Kidney epithelial cell (primary cell): ENCODE results near the gene ELOVL3. TPM values are rescaled to one million over a fixed set of nuclear protein-coding genes. Genes with fewer than 3 reads are reported as not detected.

ENCODE experiments used
- DNase-seq: peaks from one replicate; pipeline ENCODE4 v3.0.0-alpha.2; 2010; ENCODE audit warnings: low read depth
- H3K27me3 ChIP-seq: 2 replicates; pipeline ENCODE4 v1.6.0; 2011; ENCODE audit warnings: low read length; ENCODE audit not compliant: control insufficient read depth, insufficient read depth
- H3K36me3 ChIP-seq: 2 replicates; pipeline ENCODE4 v1.5.1; 2011; ENCODE audit warnings: low read length; ENCODE audit not compliant: control insufficient read depth, insufficient read depth
- H3K4me3 ChIP-seq: 2 replicates; pipeline ENCODE4 v1.5.1; 2011; ENCODE audit warnings: low read depth, mild to moderate bottlenecking, control low read depth, low read length
- CTCF ChIP-seq: IDR thresholded peaks from 2 replicates; pipeline ENCODE4 v1.5.1; 2011; ENCODE audit warnings: mild to moderate bottlenecking, moderate library complexity, low read length, control low read depth, inconsistent platforms; ENCODE audit not compliant: insufficient read depth, poor library complexity, severe bottlenecking
- total RNA-seq: library from RNA; depleted of rRNA; stranded (reverse); fragments of >200 nt; gene quantifications from 2 replicates; pipeline ENCODE4 v1.2.3, GENCODE V29; 2015

The ELOVL3 gene
- total RNA-seq, 1 donor from 2014 or later = 1.1 TPM

GRCh38 chr10:102231357-102232318 is 5.5 kb downstream of the ELOVL3 start:
- Histone ChIP-seq H3K27me3 (peaks cover 31% of the 10 kb centered on the region), H3K36me3 (no peaks in the 10 kb centered on the region), H3K4me3 (peak overlapping the region; percentile 47)
- DNase-seq = no peak
- TF ChIP-seq CTCF = peak; percentile 91

- no peak overlapping the region for H3K4me3 ChIP-seq
- peaks cover 12% of the 10 kb centered on the region for H3K27me3 ChIP-seq
- TF ChIP-seq CTCF = no peak
- DNase-seq = no peak
- no peaks in the 10 kb centered on the region for H3K36me3 ChIP-seq
These were observed 7.9 kb downstream of the ELOVL3 start for GRCh38 chr10:102233997-102234396.

GRCh38 chr10:102234888-102235597 is 8.9 kb downstream of the ELOVL3 start:
- Histone ChIP-seq H3K36me3 (no peaks in the 10 kb centered on the region), H3K4me3 (no peak overlapping the region), H3K27me3 (peaks cover 11% of the 10 kb centered on the region)
- no peak for DNase-seq
- TF ChIP-seq CTCF = no peak

GRCh38 chr10:102235598-102235920 is 9.5 kb downstream of the ELOVL3 start:
- DNase-seq = peak; percentile 52
- TF ChIP-seq CTCF = no peak
- H3K27me3 ChIP-seq = peaks cover 16% of the 10 kb centered on the region
- H3K4me3 ChIP-seq = no peak overlapping the region
- no peaks in the 10 kb centered on the region for H3K36me3 ChIP-seq

- Histone ChIP-seq H3K4me3 (no peak overlapping the region), H3K27me3 (peaks cover 17% of the 10 kb centered on the region)
- no peak for TF ChIP-seq CTCF
These were observed 9.9 kb downstream of the ELOVL3 start for GRCh38 chr10:102236006-102236405.

More at GRCh38 chr10:102236006-102236405, 9.9 kb downstream of the ELOVL3 start:
- DNase-seq = no peak
- H3K36me3 ChIP-seq = no peaks in the 10 kb centered on the region
